HCT116 (cell line): ENCODE measurements around the gene EXOSC5. TPM values are rescaled to one million over a fixed set of nuclear protein-coding genes. Genes with fewer than 3 reads are reported as not detected.

ENCODE experiments used
- ATAC-seq: fragments of 200-7000 bp; cut with Tn5 transposase; 2 replicates; pipeline ENCODE4 v1.9.1; 2020; ENCODE audit warnings: mild to moderate bottlenecking, moderate library complexity
- BruUV-seq: library from RNA; stranded (reverse); fragments of 400-500 nt; replicated peaks from 2 replicates; lab custom pipeline; 2021; lab: Mats Ljungman, UMichigan
- CTCF ChIA-PET: fragments of 300-600 bp; sonication (Branson Sonifier 250); formaldehyde crosslinking; loops from one replicate; lab custom pipeline; 2021; ENCODE audit warnings: antibody characterized with exemption; lab: Charles Lee
- POLR2A ChIA-PET: fragments of 300-600, 350-600 bp; sonication (Branson Sonifier 250); formaldehyde crosslinking; loops from one replicate; lab custom pipeline; 2021; ENCODE audit warnings: antibody characterized with exemption; lab: Charles Lee
- RAD21 ChIA-PET, 2 experiments: fragments of 300-600 bp; sonication (Branson Sonifier 250); formaldehyde crosslinking; loops; one replicate each; lab custom pipeline; 2023; ENCODE audit warnings: low total read pairs in 2 of 2; ENCODE audit not compliant: uncharacterized antibody in 2 of 2, unreplicated experiment in 2 of 2, low non-redundant PET in 1 of 2; lab: Charles Lee
- DNase-seq: peaks from one replicate; pipeline ENCODE4 v3.0.0-alpha.2; 2010; ENCODE audit warnings: low read depth, low spot score
- H2AFZ ChIP-seq: fragments of 200-600 bp; shearing (Covaris generic), sonication (generic); 2 replicates; pipeline ENCODE4 v1.6.1; 2017; ENCODE audit warnings: low read depth, mixed run types, mixed read lengths, antibody characterized with exemption, low read length; ENCODE audit not compliant: poor library complexity, severe bottlenecking
- H3K27ac ChIP-seq: 2 replicates; pipeline ENCODE4 v1.5.1; 2012; ENCODE audit warnings: low read depth, low read length
- H3K27me3 ChIP-seq: fragments of 200-600 bp; sonication (generic); 2 replicates; pipeline ENCODE4 v1.6.1; 2016; ENCODE audit warnings: mixed run types, low read length, mixed read lengths; ENCODE audit not compliant: insufficient read depth
- H3K36me3 ChIP-seq, 2 experiments: fragments of 200-500 bp in 1 of 2; fragments of 200-600 bp in 1 of 2; sonication (Bioruptor generic) in 1 of 2; sonication (generic) in 1 of 2; 2 replicates each; pipeline versions ENCODE4 v1.5.1 to v1.6.1; 2014 to 2016; ENCODE audit warnings: low read length in 2 of 2, inconsistent platforms in 1 of 2, mixed read lengths in 1 of 2, mixed run types in 1 of 2; ENCODE audit not compliant: insufficient read depth in 2 of 2, control insufficient read depth in 1 of 2
- H3K4me1 ChIP-seq, 2 experiments: fragments of 200-600 bp in 1 of 2; sonication (generic) in 1 of 2; 2 replicates each; pipeline versions ENCODE4 v1.5.1 to v1.6.1; 2012 to 2017; ENCODE audit warnings: low read length in 2 of 2, inconsistent platforms in 1 of 2, mild to moderate bottlenecking in 1 of 2, mixed read lengths in 1 of 2, mixed run types in 1 of 2, moderate library complexity in 1 of 2; ENCODE audit not compliant: insufficient read depth in 2 of 2, control insufficient read depth in 1 of 2
- H3K4me2 ChIP-seq: fragments of 200-600 bp; sonication (generic); 2 replicates; pipeline ENCODE4 v1.6.1; 2017; ENCODE audit warnings: mixed run types, low read length, mixed read lengths
- H3K4me3 ChIP-seq, 2 experiments: fragments of 200-600 bp in 1 of 2; sonication (generic) in 1 of 2; replicated peaks in 1 of 2; 2 replicates each; pipeline ENCODE4 v1.5.1; 2011 to 2016; ENCODE audit warnings: low read length in 2 of 2, control low read depth in 1 of 2, low read depth in 1 of 2, mild to moderate bottlenecking in 1 of 2, mixed read lengths in 1 of 2, mixed run types in 1 of 2
- H3K79me2 ChIP-seq: fragments of 200-600 bp; sonication (generic); 2 replicates; pipeline ENCODE4 v1.6.1; 2017; ENCODE audit warnings: mild to moderate bottlenecking, mixed run types, low read length, moderate library complexity, mixed read lengths; ENCODE audit not compliant: insufficient read depth
- H3K9ac ChIP-seq: fragments of 200-600 bp; sonication (generic); 2 replicates; pipeline ENCODE4 v1.6.1; 2016; ENCODE audit warnings: low read length, mixed read lengths
- H3K9me2 ChIP-seq: fragments of 200-600 bp; sonication (generic), shearing (Covaris generic); 2 replicates; pipeline ENCODE4 v1.6.1; 2017; ENCODE audit warnings: mixed run types, mild to moderate bottlenecking, moderate library complexity; ENCODE audit not compliant: insufficient read depth
- H3K9me3 ChIP-seq, 2 experiments: fragments of 200-500 bp in 1 of 2; fragments of 200-600 bp in 1 of 2; sonication (Bioruptor generic) in 1 of 2; sonication (generic) in 1 of 2; 2 replicates each; pipeline ENCODE4 v1.6.1; 2014 to 2017; ENCODE audit warnings: low read length in 2 of 2, mixed read lengths in 2 of 2, inconsistent platforms in 1 of 2, low read depth in 1 of 2, mild to moderate bottlenecking in 1 of 2, mixed run types in 1 of 2, moderate library complexity in 1 of 2; ENCODE audit not compliant: control insufficient read depth in 1 of 2, insufficient read depth in 1 of 2
- H4K20me1 ChIP-seq: fragments of 200-600 bp; sonication (generic), shearing (Covaris generic); 2 replicates; pipeline ENCODE4 v1.6.1; 2017; ENCODE audit warnings: mixed run types, mild to moderate bottlenecking, moderate library complexity; ENCODE audit not compliant: insufficient read depth
- CBX3 ChIP-seq: IDR thresholded peaks from 2 replicates; pipeline ENCODE4 v1.6.1; 2012; ENCODE audit warnings: low read depth
- CEBPB ChIP-seq: IDR thresholded peaks from 2 replicates; pipeline ENCODE4 v1.6.1; 2012; ENCODE audit warnings: low read depth
- CTCF ChIP-seq, 3 experiments: fragments of 200-600 bp in 1 of 3; sonication (generic) in 1 of 3; IDR thresholded peaks in 2 of 3; conservative IDR thresholded peaks in 1 of 3; 2 replicates each; pipeline ENCODE4 v1.5.1; 2012 to 2017; ENCODE audit warnings: low read depth in 2 of 3, low read length in 2 of 3, antibody characterized with exemption in 1 of 3, borderline replicate concordance in 1 of 3, control low read depth in 1 of 3, mild to moderate bottlenecking in 1 of 3, mixed read lengths in 1 of 3, mixed run types in 1 of 3, moderate library complexity in 1 of 3; ENCODE audit not compliant: insufficient read depth in 1 of 3
- EGR1 ChIP-seq: IDR thresholded peaks from 2 replicates; pipeline ENCODE4 v1.6.1; 2012; ENCODE audit warnings: low read depth
- ELF1 ChIP-seq: IDR thresholded peaks from 2 replicates; pipeline ENCODE4 v1.6.1; 2012; ENCODE audit warnings: low read depth, borderline replicate concordance
- EZH2phosphoT487 ChIP-seq: fragments of 200-600 bp; IDR thresholded peaks from 2 replicates; pipeline ENCODE4 v1.6.1; 2018; ENCODE audit warnings: antibody characterized with exemption, borderline replicate concordance
- JUND ChIP-seq: IDR thresholded peaks from 2 replicates; pipeline ENCODE4 v1.6.1; 2012
- POLR2AphosphoS5 ChIP-seq: IDR thresholded peaks from 2 replicates; pipeline ENCODE4 v1.6.1; 2011; ENCODE audit warnings: mild to moderate bottlenecking, low read depth, low read length, moderate library complexity
- SRF ChIP-seq: IDR thresholded peaks from 2 replicates; pipeline ENCODE4 v1.6.1; 2012; ENCODE audit warnings: low read depth
- TCF7L2 ChIP-seq: IDR thresholded peaks from 2 replicates; pipeline ENCODE4 v1.7.0; 2011; ENCODE audit warnings: borderline replicate concordance, inconsistent platforms; ENCODE audit not compliant: insufficient read depth, insufficient read length; ENCODE audit errors: extremely low read depth
- intact Hi-C: fragments of 100-400 bp; cut with micrococcal nuclease; formaldehyde crosslinking; loops from 2 replicates; pipeline ENCODE4 v1.10.0; 2022
- total RNA-seq: library from RNA; stranded (reverse); gene quantifications from one replicate; pipeline ENCODE4 v1.2.1, GENCODE V29; 2021; ENCODE audit not compliant: unreplicated experiment
- TF ChIP-seq, protein P1 (sequence below): IDR thresholded peaks from 2 replicates; pipeline ENCODE4 v1.6.1; 2012
- TF ChIP-seq, protein P2 (sequence below): IDR thresholded peaks from 2 replicates; pipeline ENCODE4 v1.6.1; 2012
- TF ChIP-seq, protein P3 (sequence below): IDR thresholded peaks from 2 replicates; pipeline ENCODE4 v1.6.1; 2011; ENCODE audit warnings: mild to moderate bottlenecking, low read length, moderate library complexity; ENCODE audit not compliant: insufficient replicate concordance; ENCODE audit errors: extremely low read depth

Gene EXOSC5
- total RNA-seq, 1 experiment from 2014 or later: 57.5 TPM

GRCh38 chr19:41363371-41363752, 33.8 kb downstream of the EXOSC5 start:
- no peaks in the 10 kb centered on the region for H3K36me3 ChIP-seq
- H3K9me3 ChIP-seq: no peaks in the 10 kb centered on the region
- DNase-seq: no peak
- TF ChIP-seq CEBPB (no peak), ELF1 (no peak), EZH2phosphoT487 (no peak), JUND (no peak), POLR2AphosphoS5 (no peak), TCF7L2 (no peak), EGR1 (no peak), CBX3 (no peak), SRF (no peak), CTCF (IDR thresholded peaks at IDR 0.05 in 2 of 3, conservative IDR thresholded peaks at IDR 0.05 in 1 of 3; ENCODE audit: borderline replicate concordance in 1 of 3, insufficient read depth in 1 of 3, low read depth in 2 of 3, low read length in 2 of 3) (no peak)
- TF ChIP-seq, protein P1, sequence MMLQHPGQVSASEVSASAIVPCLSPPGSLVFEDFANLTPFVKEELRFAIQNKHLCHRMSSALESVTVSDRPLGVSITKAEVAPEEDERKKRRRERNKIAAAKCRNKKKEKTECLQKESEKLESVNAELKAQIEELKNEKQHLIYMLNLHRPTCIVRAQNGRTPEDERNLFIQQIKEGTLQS: no peak
- TF ChIP-seq, protein P2, sequence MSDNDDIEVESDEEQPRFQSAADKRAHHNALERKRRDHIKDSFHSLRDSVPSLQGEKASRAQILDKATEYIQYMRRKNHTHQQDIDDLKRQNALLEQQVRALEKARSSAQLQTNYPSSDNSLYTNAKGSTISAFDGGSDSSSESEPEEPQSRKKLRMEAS: no peak
- TF ChIP-seq, protein P3, sequence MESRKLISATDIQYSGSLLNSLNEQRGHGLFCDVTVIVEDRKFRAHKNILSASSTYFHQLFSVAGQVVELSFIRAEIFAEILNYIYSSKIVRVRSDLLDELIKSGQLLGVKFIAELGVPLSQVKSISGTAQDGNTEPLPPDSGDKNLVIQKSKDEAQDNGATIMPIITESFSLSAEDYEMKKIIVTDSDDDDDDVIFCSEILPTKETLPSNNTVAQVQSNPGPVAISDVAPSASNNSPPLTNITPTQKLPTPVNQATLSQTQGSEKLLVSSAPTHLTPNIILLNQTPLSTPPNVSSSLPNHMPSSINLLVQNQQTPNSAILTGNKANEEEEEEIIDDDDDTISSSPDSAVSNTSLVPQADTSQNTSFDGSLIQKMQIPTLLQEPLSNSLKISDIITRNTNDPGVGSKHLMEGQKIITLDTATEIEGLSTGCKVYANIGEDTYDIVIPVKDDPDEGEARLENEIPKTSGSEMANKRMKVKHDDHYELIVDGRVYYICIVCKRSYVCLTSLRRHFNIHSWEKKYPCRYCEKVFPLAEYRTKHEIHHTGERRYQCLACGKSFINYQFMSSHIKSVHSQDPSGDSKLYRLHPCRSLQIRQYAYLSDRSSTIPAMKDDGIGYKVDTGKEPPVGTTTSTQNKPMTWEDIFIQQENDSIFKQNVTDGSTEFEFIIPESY: no peak
- TF ChIP-seq, all 23 proteins: peak for 0
- peak overlapping the region; percentile 89 for H3K4me2 ChIP-seq
- ChIA-PET CTCF (interaction anchor here (1.1 to 3.3 kb wide), 6 partner anchors 10 to 207 kb away, joined by 3 to 54 read pairs (median 5); partner anchors contain the start of gene TGFB1), RAD21 (no interaction called here), POLR2A (interaction anchor here (0.9 to 2.1 kb wide), 6 partner anchors 8 to 521 kb away, joined by 3 to 13 read pairs (median 4); partner anchors contain the start of gene DMAC2)
- peaks cover 8 to 44% of the 10 kb centered on the region in 2 experiments; a peak in 3 of 4 replicates for H3K4me1 ChIP-seq
- BruUV-seq: TSS peak; percentile 79
- intact Hi-C loops: no loop called here
- no peaks in the 10 kb centered on the region for H3K9me2 ChIP-seq
- ATAC-seq: no peak
- H2AFZ ChIP-seq: no peak overlapping the region
- peak overlapping the region; percentile 89 for H3K27ac ChIP-seq
- H3K27me3 ChIP-seq: no peaks in the 10 kb centered on the region
- no peaks in the 10 kb centered on the region for H4K20me1 ChIP-seq
- H3K9ac ChIP-seq: peak overlapping the region; percentile 77
- H3K79me2 ChIP-seq: peaks cover 12% of the 10 kb centered on the region; the same call in 1 of the 2 replicates
- peak overlapping the region; percentile 69 to 70 for H3K4me3 ChIP-seq
